RPMI8226 (cell line): ENCODE data around the gene ZNG1A.
"Not testable (repeated sequence)": the region's sequence is repeated elsewhere in the genome, so short reads cannot be mapped to it uniquely, and the experiment has no call there.

Experiments used
- DNase-seq: peaks from one replicate; pipeline ENCODE4 v3.0.0-alpha.2; 2015

Gene ZNG1A

DNA sequence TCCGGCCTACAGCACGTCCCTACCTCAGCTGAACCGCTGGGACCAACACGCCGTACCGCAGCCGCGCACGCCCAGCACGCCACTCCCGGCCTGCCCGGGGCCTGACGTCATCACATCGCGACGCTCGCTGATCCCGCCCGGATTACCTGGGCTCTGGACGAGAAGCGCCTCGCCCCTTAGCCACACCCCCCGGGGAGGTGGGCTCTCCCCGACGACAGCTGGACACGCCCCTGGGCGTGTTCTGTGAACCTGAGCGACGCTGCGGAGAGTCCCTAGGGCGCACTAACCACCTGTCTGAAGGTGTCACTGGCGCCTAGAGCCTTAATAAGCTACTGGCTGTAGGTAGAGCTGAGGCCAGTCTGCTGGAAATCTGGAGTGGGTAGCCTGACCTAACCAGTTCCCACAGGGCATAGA lies at the start of gene ZNG1A:
TSS of gene ZNG1A (minus strand) at position 87 of the 414 bp plus-strand sequence. CDS start 87 bp downstream, outside the sequence.
- peak; percentile 90 for DNase-seq

DNA sequence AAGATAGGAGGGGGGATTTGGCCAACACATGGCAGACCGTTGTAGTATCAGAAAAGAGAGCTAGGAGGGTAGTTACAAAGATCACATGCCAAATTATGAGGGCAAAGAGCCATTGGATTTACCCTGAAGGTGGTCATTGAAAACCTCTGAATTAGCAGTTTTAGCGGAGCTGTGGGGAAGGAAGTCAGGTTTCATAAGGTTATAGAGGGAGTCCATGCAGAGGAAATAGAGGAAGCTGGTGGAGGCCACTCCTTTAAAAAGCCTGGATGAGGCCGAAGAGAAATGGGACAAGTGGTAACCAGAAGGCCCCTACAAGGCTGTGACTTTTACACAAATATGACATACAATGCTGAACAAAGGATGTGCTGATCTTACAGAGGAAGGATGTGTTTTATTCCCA lies 49.0 kb upstream of the ZNG1A start:
- no peak for DNase-seq

DNA sequence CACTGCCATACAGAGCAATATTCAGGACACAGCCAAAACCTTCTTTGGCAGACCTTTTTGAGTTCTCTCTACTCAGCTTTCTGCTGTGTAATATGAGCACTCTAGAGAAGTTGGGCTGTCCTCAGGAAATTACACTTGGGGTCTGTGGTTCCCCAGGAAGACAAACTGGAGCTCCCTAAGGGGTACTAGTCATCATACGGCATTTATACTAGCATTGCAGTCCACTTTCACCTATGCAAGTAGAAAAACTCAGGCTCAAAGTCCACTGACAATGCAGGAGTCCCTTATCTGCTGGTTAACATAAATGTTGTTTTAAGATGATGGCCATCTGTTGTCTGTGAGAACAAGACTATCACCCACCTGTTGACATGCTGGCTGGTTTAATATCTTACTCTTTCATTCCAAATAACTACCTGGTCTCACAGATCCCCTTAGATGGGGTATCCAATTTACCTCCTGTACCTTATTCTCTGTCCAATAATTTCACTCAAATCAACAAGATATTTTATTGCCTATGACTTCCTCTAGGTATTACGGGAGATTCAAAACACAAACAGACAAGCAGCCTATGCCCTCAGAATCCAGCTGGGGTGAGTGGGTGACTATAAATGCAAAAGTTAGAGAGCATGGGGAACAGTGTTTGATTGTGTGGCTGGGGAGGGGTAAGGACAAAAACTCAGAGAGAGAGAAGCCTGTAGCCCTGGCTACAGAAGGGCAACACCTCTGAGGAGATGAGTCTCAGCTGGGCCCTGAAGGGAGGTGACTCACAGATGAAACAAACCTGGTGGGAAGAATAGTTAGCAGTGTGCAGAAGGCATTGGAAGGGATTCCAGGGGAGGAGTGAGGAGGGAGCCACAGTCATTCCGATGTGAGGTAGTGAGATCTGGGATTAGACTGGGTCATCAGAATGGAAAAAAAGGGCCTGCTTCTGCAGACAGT lies 46.0 kb upstream of the ZNG1A start:
- no peak for DNase-seq

DNA sequence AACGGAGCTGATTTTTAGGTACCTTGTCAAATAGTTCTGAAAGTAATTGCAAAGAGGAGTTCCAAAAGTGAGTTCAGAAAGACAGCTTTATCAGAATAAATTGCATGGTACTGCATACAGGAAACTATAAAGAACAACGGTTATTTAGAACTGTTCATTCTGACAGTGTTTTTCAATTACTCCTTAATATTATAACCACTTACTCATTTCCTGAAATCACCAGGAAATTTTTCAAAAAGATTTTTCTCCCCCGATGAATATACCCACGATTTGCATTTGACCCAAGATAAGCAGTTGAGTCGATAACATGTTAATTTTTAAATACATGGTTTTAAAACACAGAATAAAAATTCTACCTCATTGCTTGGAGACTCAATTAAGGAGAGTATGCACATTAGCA lies 45.2 kb upstream of the ZNG1A start:
- DNase-seq = no peak

DNA sequence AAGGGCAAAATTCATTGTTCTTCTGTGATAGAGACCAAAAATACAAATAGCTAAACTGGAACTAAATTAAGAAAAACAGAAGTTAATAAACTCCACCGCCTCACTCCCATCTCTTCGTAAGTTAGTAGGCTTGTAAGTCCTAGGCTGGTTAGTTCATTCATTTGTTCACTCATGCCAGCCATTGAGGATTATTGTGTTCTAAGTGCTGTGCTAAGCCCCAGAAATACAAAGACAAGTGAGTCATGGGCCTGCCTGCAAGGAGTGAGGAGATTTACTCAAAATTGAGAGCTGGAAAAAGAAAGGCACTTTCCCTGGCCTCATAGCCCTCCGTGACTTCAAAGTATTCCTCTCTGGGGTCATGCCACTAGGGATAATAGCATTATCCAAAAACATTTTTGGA lies 44.3 kb upstream of the ZNG1A start:
- DNase-seq = no peak

DNA sequence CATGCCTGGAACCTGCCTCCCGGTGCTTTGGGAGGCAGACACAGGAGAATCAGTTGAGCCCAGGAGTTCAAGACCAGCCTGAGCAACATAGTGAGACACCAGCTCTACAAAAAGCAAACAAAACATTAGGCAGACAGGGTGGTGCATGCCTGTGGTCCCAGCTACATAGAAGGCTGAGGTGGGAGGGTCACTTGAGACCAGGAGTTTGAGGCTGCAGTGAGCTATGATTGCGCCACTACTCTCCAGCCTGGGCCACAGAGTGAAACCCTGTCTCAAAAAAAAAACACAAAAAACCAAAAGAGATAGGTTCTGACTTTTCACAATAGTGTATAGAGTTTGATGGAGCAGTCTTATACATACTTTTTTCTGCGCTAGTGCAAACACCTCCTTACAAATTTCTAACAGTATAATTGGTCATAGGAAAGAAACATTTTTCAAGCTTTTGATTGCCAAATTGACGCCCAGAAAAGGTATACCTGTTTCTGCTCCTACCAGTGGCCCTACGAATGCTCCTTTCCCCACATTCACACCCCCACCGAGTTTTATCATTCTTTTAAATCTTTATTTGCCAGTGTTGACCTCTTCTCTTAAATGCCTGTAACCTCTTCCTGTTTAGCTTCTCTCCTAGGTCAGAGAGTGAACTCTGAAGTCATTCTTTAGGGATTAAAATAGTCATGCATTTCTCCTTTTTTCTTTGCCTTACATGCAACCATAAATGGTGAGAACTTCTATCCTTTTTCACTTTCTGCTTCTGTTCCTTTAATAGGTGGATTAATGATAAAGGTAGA lies 43.3 kb upstream of the ZNG1A start:
- no peak for DNase-seq

DNA sequence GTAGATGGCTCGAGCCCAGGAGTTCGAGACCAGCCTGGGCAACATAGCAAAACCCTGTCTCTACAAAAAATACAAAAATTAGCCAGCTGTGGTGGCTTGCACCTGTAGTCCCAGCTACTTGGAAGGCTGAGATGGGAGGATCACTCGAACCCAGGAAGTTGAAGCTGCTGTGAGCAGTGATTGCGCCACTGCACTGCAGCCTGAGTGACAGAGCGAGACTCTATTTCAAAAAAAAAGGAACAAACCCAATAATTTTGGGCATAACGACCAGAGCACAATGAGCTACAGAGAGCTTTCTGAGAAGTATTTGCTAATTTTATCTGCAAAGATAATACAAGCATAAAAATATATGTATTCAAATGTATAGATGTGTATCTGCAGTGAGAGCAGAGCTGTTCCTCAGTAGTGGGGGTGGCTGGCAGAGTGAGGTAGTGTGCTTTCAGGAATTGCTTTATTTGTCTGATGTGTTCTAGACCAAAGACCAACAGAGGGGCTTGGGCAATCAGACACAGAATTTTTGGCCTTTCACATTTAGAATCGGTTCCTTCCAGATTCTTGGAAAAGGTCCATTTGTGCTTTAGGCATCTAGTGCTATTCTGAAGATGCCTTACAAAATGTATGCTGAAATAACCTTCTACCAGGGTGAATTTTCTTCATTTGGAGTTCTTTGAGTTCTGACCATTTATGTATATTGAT lies 41.0 kb upstream of the ZNG1A start:
- DNase-seq = no peak

DNA sequence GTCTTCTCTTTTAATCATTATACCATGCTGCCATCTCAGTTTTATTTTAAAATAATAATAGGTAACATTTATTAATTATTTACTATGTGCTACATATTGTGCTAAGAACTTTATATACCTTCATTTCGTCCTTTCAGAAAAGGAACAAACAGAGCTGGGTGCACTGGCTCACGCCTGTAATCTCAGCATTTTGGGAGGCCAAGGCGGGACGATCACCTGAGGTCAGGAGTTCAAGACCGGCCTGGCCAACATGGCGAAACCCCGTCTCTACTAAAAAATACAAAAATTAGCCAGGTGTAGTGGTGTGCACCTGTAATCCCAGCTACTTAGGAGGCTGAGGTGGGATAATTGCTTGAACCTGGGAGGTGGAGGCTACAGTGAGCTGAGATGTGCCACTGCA lies 40.2 kb upstream of the ZNG1A start:
- DNase-seq = not testable (repeated sequence)

DNA sequence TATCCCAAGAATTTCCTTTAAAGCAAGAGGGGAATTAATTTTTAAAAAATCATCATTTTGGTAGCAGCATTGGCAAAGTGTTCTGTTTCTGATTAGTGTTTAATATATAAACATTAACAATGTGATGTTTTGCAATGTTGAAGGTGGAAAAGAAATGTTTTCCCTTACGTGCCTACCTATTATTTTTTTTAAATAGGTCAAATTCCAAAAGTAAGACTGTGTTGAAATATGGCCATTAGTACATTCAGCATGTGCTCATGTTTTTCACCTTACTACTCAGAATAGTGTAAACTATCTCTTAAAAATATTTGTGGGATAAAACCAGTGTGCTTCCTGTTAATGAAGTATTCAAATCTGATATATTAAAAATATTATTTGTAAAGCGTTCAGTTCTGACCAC lies 39.1 kb upstream of the ZNG1A start:
- no peak for DNase-seq

DNA sequence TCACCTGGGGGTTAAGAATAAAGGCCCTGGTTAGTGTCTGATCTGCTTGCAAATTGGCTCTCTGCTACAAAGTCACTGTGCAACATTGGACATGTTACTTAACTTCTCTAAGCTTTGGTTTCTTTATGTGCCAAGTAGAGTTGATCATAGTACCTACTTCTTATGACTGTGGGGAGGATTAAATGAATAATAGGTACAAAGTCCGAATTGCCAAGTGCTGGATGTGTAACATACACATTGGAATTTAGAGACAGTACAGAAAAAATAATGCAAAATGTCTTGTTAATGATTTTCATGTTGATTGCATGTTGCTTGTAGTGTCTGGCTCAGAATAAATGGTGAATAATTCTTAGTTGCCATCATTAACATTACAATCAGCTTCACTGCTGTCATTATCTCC lies 38.0 kb upstream of the ZNG1A start:
- no peak for DNase-seq

DNA sequence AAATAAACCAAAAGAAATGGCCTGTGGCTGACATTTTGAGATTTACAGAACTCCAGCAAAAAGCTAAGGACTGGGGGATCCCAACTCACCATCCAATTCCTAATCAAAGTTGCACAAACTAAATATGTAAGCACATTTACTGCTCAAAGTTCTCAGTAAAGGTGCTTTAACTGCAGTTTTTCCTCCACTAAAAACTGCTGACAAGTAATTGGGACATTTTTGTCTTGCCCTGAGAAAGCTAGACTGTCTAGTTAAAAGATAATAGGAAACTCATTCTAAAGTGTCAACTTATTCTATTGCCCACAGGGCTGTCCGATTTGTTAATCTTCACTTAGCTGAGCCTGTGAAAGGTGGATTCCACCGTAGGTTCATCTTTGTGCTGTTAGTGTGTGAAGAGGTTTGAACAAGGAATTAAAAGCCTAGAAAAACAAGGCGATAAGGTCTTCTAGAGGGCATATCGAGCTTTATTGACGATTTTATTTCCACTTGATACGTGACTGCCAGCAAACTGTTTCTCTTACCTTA lies 36.8 kb upstream of the ZNG1A start:
- DNase-seq = peak; percentile 64

DNA sequence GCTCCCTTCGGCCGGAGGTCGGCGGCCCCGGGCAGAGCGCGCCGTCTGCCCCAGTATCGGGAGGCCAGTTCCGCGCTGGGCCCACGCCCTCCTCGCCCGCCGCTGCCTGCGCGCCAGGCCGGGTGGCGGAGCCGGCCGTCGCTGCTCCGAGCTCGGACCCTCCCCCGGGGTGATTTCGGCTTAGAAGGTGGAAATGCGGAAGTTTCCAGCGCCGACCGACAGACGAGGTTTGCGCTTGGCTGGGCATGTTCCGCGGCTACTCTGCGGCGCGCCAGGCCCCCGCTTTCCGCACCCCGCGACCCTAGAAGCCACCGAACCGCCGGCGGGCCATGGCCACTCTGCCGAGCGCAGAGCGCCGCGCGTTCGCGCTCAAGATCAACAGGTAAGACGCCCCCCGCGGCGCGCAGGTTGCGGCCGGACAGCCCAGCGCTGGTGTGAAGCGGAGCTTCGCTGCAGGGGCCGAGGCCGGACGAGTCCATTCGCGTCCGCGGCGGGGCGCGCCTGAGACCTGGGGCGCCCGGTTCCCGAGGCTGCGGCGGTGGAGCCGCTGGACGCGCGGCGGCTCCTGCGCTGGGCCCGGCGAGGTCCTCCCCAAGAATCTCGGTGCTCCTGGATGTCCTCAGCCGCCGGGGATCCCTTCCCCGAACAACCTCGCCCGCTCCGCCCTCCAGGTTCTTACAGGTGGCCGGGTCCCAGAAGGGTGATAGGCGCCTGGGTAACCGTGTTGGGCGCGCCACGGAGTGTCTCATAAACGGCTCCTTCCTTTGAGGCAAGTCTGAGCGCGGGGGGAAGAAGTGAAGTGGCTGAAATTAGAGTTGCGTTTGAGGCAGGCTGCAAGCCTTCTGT lies 36.0 kb upstream of the ZNG1A start, which contains the start of gene DOCK8:
TSS of gene DOCK8 (plus strand) at position 218 of the 846 bp plus-strand sequence. CDS start at position 330, 112 bp downstream.
- peak; percentile 87 for DNase-seq

DNA sequence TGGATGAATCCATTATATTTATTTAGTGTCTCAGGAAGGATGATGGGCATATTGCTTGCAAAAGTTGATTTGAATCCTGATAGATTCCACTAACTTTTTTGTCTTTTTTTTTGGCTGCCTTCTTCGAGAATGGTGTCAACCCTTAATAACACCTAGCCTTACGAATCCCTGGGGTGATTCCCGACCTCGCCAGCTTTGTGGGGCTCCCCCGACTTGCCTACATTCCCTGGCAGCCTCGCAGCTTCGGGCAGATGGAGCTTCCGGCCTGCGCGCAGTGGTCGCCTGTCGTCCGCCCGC lies 35.4 kb upstream of the ZNG1A start:
- DNase-seq = no peak

DNA sequence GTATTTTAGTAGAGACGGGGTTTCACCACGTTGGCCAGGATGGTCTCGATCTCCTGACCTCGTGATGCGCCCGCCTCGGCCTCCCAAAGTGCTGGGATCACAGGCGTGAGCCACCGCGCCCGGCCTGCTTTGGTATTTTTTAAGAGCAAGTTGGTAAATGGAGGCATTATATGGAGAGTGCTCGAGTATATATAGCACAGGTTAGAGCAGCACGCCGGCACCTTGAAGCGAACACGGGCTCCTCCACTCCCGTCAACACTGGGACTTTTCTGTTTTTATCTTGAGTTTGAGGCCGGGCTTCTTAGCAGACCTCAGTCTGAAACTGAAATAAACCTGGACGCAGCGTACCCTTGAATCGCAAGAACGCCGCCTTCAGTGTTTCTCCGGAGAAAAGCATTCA lies 35.0 kb upstream of the ZNG1A start:
- DNase-seq = peak; percentile 7

DNA sequence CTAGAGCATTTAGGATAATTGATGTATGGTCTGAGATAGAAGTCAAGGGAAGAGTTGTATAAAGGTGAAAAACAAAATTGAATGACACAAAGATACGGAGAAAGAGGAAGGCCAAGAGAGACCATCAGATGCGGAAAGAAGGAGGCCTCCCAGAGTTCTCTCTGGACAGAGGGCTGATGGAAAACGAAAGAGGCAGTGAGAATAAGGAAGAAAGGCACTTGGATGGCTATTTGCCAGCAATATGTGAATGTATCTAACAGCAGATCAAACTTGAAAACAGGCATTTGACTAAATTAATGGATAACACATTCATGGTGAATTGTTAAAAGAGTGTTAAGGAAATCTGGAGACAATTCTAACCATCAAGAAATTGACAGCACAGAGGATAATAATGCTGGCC lies 33.4 kb upstream of the ZNG1A start:
- DNase-seq = no peak

DNA sequence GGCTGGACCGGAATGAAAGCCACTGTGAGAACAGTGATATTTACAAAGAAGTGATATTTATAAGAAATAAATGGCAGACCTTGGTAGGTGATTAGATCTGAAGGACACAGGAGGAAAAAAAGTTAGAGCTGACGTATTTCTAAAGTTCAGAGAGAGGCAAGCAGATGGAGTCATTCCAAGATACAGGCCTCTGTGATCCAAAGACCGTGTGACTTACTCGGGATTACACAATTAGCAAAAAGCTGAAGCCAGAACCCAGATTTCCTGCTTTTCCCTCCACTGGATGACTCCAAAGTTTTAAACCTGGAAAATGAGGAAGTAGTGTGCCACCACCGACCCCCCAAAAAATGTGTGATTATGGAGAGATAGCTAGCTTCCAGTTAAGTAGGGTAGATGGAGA lies 32.7 kb upstream of the ZNG1A start:
- no peak for DNase-seq

DNA sequence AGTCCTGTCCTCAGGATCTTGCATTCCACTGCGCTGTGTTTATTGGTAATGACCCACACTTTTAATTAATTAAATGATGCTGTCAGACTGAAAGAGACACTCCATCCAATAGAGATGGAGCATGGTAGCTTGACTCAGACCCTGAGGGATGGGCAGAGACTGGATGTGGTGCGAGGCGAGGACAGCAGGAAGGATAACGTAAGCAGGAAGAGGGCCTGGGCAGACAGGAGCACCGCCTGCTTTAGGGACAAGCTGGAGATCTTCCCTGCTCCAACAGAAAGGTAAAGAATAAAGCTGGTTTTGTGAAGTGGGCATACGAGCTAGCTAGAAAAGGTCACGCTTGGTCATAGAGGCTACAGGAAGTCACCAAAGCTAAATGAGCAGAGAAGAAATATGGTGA lies 32.2 kb upstream of the ZNG1A start:
- DNase-seq = no peak

DNA sequence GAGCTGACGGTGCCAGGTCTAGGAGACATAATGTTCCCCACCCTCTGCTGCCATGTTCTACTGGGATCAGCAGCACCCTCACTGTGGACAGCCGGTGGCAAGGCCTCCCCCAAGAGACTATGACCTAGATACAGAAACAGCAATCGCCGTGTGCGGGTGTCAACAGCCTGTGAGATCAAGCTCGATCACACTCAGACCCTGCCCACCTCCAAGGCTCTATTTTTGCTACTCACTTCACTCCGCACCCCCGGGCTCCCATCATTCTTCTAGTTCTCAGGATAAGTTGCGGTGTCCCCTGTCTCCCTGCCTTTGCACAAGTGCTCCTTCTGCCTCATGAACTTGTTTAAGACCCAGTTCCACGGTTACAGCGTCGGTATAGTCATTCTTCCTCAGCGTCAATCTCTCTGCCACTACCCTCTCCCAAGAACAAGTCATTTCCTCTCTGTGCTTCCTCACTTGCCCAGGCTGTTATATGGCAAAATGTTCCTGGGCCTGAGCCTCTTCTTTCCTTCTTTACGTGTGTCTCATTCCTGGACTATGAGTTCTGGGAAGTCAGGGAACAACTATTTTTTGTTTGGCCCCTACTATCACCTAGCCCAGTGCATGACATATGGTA lies 30.4 kb upstream of the ZNG1A start:
- DNase-seq = no peak

DNA sequence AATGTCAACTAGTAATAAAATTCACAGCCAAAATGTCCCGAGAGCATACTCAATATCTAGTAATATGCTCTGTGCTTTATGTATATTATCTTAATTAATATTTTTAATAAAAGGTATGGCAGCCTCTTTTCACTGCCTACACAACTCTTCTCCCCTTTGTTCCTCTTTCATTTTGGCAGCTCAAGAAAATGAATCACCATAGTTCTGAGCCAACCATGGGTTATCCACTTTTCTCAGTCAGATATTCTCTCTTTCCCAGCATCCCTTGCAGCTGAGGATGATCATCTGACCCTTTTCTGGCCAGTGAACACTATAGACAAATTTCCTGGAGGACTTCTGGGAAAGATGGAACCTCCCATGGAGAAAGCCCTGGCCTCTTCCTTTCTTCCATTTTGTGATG lies 27.6 kb upstream of the ZNG1A start:
- no peak for DNase-seq

DNA sequence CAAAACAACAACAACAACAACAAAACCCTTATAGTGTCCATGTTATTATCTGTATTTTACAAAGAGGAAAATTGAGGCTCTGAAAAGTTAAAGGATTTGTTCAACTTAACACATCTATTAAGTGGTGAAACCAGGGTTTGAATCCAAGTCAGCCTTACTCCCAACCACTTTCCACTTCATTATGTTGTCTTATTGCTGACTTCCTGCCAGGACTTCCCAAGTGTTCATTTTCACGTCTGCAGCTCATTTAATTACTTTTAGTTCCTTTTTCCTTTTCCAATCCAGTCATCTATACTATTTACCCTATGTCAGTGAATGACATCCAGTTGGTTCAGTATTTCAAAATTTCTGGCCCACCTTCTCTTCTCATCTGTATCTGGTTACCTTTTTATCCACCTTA lies 20.7 kb upstream of the ZNG1A start:
- not testable (repeated sequence) for DNase-seq

DNA sequence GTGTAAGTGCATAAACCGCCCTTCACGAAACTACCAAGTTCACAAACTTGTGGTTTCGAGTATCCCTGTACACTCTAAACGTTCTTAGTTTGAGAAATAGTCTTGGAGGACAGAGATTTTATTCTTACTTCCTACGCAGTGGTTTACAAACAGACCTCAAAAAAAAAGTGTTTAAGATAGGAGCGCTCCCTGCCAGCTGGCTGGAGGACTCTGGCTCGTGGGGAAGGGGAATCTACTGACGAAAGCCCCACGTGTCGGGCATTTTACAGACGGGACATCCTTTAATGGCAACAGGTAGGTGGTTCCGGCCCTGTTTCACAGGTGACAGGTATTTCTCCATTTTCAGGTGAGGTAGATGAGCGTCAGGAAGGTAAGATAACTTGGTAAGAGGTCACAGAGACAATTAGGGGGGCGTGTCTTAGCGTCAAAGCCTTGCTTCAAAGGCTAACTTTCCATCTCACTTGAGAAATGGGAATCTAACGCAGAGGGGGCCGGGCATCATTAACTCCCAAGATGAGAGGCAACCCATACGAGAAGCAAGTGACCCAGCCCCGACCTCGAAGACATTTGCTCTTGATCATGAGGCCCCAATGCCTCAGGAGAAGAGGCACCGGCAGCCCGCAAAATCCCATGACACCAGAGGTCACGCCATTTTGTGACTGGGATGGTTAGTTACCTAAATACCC lies 573 bp downstream of the ZNG1A start:
- DNase-seq = peak; percentile 2
